HG03442 (cell line): ENCODE data around the gene MRTFA.
"Not testable (repeated sequence)": the region's sequence is repeated elsewhere in the genome, so short reads cannot be mapped to it uniquely, and the experiment has no call there.

ENCODE experiments used
- ATAC-seq: cut with Tn5 transposase; IDR thresholded peaks from one replicate; pipeline ENCODE4 v1.9.1; 2021; ENCODE audit warnings: mild to moderate bottlenecking, moderate library complexity; ENCODE audit not compliant: unreplicated experiment

The MRTFA gene

DNA sequence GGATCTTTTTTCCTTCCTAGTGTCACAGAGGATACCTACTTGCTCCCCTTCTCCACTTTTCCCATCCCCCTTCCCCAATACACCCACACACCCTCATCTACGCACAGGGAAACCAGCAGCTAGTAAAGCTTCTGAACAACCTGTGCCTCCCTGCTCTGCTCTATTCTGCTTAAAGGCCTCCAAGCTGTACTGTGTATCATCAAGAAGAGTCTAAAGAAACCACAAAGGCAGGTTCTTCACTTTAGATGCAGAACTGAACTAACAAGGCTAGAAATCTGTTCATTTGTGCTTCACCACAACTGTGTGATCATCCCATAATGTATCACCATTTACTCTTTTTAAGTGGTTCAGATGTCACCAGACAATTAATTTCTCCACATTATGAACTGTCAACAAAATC, 133.6 kb downstream of the MRTFA start:
- no peak for ATAC-seq

DNA sequence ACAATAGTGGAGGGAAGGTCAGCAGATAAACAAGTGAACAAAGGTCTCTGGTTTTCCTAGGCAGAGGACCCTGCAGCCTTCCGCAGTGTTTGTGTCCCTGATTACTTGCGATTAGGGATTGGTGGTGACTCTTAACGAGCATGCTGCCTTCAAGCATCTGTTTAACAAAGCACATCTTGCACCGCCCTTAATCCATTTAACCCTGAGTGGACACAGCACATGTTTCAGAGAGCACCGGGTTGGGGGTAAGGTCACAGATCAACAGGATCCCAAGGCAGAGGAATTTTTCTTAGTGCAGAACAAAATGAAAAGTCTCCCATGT, 136.1 kb downstream of the MRTFA start:
- ATAC-seq: not testable (repeated sequence)

DNA sequence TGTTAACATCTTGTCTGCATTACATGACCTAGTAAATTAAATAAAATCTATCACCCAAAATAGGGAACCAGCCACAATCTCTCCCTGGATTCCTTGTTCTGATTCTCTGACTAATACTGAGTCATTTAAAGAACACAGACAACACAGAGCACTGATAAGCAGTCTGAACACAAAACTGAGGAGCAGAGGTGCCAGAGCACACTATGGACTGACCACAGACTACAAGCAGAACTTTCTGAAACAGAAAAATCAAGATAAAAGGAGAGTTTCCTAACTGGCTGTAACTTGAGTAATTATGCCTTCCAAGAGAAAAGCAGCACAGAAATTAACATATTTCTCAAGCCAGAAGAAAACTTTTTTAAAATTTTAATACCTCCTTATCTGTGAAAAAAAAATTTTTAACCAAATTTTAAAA, 137.3 kb downstream of the MRTFA start:
- no peak for ATAC-seq

DNA sequence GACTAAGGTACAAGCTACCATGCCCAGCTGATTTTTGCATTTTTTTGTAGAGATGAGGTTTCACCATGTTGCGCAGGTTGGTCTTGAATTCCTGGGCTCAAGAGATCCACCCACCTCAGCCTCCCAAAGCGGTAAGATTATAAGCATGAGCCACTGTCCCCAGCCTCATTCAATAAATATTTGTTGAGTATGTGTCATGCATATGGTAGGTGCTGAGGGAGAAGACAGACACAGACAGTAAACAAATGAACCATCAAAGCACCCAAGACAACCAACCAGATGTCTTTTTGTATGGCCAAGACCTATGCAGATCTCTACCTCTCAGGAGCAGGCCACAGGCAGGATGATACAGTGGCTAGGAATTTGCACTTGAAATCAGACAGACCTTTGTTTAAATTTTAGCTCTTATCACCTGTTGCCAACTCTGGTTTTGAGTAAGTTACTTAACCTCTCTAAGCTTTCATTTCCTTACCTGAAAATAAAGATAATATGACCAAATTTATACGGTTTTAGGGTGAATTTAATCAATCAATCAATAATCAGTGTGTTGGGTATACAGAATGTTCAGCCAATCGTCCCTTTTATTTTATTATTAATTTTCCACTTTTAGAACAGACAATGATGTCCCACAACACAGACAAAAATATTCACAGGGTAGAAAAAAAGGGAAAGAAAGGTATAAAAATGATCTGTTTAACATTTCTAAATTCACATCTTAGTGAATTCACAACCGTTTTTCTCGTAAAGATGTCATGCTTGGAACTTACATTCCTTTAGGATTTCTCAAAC, 137.9 kb downstream of the MRTFA start:
- ATAC-seq: no peak

DNA sequence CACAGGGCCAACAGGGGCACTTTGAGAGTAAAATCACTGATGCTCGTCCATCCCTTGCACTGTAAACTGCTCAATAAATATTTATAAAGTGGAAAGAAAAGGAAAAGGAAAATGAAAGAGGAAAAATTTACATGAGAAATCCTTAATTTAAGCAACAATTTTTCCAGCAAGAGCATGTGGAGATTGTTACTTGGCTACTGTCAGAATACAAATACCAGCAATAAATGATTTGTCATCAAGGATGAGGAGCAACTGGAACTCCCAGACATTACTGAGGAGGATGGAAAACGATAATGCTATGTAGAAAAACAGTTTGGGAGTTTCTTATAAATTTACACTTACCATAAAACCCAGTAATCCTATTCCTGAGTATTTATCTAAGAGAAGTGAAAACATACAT, 143.1 kb downstream of the MRTFA start:
- no peak for ATAC-seq

DNA sequence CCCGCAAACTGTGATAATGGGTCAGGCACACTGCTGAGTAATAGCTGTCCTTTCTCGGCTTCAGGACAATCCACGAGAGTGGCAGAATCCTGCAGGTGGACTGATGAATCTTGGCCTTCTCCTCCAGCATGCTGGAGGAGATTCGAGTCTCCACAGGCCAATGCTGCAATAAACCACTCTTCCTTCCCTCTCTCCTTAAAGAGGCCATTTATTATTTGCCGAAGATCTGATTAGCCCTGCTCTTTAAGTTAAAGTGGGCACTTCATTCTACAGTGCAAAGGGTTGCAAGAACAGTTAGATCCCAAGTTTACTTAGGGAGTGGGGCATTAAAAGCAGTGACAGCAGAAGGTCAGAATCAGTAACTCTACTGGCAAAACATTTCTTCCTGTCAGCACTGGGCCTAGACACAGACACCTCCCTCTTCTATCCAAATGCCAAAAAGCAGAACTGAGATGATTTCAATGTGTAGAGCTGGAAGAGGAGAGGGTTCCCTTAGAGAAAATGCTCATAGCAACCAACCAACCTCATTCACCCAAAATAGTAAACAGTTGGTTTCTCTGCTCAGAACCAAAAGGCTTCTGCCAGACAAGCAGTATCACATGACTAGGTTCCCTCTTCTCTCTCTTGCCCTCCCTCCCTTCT, 144.4 kb downstream of the MRTFA start:
- ATAC-seq: peak; percentile 85

DNA sequence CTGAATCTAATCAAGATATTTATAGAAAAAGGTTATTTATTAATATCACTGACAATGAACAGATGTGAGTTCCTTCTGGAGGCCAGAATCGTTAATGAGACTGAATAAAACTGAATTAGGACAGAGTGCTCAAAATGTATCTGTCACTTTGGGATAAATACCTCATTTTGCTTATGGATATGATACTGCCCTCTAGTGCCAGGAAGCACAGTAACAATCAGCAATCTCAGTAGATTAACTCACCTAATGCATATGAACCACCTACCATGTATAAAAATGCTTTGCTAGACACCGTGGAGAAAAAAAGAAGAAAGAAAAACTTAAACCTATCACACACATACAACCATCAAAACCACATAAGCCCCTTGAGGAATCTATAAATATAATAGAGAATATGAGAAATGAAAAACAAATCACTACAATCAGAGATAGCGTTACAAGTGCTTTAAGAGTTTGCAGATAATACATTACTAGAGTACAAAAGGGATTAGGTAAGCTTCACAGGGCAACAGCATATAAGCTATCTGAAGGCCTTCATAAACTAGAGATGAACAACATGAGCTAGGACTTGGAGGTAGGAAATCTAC, 148.8 kb downstream of the MRTFA start:
- ATAC-seq: no peak

DNA sequence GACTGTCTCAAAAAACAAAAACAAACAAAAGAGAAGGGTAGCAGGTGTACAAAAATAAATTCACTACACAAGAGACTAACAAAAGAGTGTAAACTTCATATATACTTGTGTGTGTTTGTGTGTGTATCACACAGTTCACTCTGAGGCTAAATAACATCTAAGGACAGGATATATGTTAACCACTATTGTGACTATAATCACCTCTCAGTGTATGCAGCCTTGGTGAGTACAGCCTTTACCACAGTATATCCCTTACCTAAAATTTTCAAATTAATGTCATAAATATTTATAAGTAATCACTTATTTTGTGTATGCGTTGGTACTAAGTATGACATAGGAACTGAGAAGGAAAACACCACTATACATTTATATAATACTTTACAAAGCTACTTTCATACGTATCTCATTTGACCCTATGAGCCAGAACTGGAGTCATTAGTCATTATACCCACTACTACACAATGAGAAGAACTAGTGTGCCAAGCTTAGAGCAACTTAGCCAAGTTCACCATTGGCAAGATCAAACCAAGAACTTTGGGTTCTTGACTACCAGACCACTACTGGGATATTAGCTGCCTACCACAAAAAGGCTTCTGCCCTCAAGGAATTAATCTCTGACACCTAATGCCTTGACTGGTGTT, 149.4 kb downstream of the MRTFA start:
- no peak for ATAC-seq

DNA sequence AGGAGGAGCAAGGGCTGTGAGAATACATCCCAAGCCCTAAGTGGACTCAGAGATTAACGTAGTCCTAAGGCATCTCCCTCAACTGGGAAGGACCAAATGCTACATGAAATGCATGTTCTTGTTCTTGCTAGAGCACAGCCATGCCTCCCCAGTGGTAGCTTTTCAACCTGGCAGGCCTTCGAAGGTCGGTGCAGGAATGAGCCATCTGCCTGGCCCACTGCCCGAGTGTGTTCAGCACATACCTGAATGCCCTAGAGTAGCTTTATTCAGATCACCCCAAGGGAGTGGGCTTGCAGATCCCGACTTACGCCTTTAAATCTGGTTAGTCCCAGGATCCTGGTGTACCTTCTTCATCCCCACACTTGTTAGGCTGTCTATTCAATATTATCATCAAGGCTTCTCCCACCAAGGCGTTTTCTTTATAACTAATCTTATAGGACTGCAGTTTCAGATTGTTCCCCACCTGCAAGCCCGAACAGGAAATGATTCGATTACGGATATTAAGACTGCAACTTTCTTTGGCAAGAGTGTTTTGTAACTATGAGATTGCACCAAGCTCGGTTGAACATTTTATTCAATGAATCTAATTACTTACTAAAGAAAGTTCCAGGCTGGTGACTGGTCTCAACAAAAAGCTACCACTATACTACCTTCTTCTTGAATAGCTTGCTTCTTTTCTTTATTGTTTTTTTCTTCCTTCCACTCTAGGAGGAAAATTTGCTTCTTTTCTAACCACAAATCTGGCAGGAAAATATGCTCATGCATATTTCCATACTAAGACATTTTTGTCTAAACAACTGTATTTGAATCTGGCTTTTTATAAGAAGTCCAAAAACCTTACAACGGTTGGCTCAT, 150.5 kb downstream of the MRTFA start:
- ATAC-seq: no peak

DNA sequence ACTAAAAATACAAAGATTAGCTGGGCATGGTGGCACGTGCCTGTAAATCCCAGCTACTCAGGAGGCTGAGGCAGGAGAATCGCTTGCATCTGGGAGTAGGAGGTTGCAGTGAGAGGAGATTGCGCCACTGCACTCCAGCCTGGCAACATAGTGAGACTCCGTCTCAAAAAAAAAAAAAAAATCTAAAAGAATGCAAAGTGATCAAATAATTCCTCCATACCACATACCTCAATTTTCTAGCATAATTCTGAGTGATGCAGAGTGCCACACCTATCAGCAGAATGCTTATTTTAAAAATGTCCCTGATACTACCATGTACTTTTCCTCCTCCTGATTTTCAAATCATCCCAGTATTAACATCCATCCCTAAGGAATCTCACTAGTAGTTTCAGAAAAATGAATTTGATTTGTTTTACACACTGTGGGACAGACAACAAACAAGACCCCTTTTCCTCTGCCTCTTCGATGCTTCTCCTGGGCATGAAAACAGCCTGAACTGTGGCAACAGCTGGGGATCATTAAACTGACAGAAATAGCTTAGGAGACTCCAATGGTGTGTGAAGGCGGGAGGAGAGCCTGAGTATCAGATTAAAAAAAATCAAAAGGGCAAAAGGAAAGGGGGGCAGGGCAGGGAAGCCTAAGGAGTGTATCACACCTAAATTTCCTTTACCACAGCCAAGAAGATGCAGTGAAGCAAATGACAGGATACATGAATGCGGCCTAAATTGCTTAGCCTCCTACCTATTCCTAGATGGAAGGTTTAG, 151.4 kb downstream of the MRTFA start:
- no peak for ATAC-seq

DNA sequence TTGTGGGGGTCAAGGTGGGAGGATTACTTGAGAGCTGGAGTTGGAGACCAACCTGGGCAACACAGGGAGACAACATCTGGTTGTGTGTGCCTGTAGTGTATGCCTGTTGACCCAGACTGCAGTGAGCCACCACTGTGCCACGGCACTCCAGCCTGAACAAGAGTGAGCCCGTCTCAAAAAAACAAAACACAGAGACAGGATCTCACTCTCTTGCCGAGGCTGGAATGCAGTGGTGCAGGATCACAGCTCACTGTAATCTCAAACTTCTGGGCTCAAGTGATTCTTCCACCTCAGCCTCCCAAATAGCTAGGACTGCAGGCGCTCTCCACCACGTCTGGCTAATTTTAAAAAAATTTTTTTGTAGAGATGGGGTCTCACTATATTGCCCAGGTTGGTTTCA, 153.6 kb downstream of the MRTFA start:
- ATAC-seq: no peak

DNA sequence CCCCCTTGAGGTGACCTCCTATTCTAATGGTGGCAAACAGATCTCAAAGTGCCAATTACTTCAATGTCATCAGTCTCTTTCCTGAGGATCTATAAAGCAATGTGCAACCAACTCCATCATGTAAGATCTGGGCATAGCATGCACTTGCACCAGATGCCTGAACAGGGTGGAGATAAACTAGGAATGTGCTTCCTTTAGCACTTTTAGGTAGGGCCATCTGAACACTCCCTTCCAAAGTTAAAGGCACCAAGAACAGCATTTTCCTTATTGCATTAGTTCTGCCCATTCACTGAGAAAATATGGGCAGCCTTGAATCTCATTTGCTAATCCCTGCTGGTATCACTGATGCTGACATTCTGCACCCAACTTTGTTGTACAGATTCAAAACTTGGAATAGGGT, 154.1 kb downstream of the MRTFA start:
- no peak for ATAC-seq

DNA sequence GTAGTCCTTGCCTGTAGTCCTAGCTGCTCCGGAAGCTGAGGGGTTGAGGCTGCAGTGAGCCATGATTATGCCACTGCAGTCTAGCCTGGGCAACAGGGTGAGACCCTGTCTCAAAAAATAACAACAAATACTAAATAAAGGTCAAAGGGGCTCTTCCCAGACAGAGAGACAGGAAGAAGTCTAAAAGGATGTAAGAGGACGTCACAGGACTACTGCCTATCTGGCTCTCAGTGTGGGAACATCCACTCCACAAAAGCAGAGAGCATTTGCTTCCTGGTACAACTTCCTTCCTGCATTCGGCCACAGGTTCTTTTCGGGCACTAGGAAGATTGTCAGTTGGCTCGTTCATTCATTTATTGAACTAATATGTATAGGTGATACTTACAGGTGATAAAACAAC, 155.5 kb downstream of the MRTFA start:
- ATAC-seq: no peak

DNA sequence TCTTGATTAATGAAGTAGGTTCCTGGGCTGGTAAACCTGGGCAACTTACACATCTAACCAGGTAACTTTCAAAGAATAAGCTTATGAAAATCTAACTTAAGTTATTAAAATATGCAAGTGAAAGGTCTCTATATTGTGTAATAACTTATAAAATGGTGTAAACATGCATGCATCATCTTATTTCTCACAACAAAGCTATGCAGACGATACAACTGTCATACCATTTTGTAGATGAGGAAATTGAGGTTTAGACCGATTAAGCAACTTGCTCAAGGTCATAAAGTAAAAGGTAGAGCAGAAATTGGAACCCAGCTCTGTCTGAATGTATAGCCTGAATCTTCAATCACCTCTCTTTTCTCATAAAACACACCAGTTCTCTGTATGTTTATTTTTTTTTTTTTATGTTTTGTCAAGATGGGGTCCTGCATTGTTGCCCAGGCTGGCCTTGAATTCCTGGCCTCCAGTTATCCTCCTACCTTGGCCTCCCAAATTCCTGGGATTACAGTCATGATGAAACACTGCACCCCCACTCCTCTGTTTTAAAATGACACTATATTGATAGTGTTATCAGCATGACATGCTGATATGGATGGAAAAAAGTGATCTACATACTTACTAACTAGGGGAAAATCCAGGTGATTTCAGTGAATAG, 156.5 kb downstream of the MRTFA start:
- ATAC-seq: no peak

DNA sequence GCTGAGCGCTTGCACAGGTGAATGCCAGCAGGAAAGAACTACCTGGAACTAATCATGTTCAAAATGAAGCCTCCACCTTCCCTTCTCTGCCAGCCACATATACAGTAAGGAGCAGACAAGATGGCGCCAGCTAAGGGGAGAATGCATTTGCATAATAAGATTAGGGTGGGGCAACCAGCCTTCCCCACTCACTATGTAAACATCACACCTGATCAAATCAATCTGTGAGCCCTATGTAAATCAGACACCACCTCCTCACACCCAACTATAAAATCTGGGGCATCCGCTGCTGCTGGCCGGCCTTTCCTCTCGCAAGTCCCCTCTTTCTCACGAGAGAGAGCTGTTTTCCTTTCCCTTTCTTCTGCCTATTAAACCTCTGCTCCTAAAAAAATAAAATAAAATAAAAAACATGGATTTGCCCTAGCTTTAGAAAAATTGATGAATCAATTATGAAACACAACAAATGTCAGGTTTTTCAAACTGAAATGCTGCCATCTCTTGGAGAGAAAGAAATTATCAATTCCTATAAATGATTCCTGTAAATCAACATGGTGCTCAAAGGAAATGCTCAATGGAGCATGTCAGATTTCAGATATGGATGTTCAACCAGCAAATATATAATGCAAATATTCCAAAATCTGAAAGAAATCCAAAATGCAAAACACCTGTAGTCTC, 157.3 kb downstream of the MRTFA start:
- no peak for ATAC-seq

DNA sequence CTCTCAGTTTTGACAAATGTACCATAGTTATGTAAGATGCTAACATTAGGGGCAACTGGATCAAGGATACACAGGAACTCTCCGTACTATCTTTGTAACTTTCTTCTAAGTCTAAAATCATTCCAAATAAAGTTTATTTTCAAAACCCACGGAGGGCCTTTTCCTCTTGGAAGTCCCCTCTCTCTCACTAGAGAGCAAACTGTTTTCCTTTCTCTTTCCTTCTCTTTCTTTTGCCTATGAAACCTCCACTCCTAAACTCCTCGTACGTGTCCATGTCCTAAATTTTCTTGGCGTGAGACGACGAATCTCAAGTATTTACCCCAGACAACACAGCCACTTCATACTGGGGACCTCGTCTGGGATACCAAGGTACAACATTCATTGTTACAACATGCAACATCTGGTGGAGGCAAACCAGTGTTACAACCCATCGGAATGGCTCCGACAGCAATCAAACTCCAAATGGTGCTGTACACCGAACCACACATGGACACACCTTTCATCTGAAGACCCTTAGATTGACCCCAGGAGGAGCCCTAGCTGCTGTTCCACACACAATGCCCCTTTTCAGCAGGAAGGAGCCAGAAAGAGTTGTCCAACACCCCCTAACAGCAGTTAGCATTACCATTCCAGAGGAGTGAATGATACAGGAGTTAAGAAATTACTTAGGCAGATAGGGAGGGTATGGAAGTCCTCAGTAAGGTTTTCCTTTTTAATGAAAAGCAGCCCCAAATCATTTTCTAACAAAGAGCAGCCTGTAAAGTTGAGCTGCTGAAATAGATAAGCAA, 158.0 kb downstream of the MRTFA start:
- ATAC-seq: no peak

DNA sequence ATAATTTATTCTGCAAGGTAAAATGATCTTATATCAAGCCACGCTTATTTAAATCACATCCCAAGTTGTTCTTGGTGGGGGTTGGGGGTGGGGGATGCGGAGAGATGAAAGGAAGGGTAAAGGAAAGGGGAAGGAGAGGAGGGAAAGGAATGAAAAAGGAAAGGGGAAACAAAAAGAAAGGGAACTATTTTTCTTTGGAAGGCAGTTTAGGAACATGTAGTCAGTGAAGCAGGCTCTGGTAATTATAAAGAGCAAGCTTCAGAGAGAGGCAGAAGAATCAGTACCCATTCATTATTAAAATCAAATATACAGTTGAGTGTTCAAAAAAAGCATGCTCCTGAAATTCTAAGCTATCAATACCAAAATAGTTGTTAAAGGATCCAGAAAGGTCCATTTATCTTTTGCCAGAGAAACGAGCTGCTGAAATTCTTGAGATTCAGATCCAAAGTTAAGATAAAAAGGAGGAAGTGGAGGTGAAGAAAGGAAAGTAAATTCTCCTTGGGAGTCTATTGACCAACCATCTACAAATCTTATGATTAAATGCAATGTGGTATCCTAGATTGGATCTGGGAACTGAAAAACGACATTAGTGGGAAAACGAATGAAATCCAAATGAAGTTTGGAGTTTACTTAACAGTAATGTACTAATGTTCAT, 158.7 kb downstream of the MRTFA start:
- ATAC-seq: no peak

DNA sequence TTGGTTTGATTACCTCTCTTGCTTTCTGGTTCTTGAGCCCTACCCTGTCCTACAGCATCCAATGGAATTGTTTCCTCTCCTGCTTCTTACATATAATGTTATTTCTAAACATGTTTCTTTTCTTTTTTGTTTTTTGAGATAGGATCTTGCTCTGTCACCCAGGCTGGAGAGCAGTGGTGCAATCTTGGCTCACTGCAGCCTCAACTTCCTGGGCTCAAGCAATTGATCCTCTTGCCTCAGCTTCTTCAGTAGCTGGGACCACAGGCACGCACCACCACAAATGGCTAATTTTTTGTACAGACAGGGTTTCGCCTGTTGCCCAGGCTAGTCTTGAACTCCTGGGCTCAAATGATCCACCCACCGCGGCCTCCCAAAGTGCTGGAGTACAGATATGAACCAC, 160.2 kb downstream of the MRTFA start:
- no peak for ATAC-seq
